Measurements from ENCODE around the gene RTN4RL1.

RTN4RL1 gene

GRCh38 chr17:2060681-2061440 lies 35.7 kb upstream of the RTN4RL1 start:
- Histone ChIP-seq H3K27ac (peak overlapping the region in 11 of 21 experiments; percentile 20 to 72 (median 46)), H3K4me3 (no peak overlapping the region)

- Histone ChIP-seq H3K27ac (peak overlapping the region in 10 of 21 experiments; percentile 10 to 69 (median 36)), H3K4me3 (no peak overlapping the region)
Measured at GRCh38 chr17:2060385-2060658, 35.2 kb upstream of the RTN4RL1 start.

GRCh38 chr17:2059547-2060384 lies 34.6 kb upstream of the RTN4RL1 start:
- H3K4me3 ChIP-seq: peak overlapping the region in 3 of 7 experiments; percentile 7 to 19 (median 15)
- H3K27ac ChIP-seq: peak overlapping the region in 12 of 21 experiments; percentile 11 to 69 (median 44)

DNA sequence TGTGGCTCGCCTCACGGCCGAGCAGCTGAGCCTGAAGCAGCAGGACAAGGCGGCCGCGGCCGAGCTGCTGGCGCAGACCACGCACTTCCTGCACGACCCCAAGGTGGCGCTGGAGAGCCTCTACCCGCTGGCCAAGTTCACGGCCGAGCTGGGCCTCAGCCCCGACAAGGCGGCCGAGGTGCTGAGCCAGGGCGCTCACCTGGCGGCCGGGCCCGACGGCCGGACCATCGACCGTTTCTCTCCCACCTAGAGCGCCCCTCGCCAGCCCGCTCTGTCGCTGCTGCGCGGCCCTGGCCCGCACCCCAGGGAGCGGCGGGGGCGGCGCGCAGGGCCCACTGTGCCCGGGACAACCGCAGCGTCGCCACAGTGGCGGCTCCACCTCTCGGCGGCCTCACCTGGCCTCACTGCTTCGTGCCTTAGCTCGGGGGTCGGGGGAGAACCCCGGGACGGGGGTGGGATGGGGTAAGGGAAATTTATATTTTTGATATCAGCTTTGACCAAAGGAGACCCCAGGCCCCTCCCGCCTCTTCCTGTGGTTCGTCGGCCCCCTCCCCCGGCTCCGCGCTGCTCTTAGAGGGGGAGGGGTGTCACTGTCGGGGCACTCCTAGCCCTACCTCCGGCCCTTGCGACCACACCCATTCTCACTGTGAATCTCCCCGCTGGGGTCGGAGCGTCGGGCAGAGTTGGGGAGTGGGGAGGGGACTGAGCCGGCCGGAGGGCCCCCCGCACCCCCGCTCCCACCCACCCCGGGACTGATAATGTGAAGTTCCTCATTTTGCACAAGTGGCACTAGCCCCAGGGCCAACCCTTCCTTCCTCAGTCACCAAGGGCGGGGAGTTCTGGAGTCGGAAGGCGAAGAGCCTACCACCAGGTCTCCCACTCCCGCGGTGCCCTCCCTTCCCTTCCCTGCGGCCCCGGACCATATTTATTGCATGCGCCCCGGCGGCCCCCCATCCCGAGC lies 33.7 kb upstream of the RTN4RL1 start:
- H3K4me3 ChIP-seq: peak overlapping the region in 4 of 7 experiments; percentile 7 to 19 (median 12)
- H3K27ac ChIP-seq: peak overlapping the region in 13 of 21 experiments; percentile 4 to 94 (median 43)

DNA sequence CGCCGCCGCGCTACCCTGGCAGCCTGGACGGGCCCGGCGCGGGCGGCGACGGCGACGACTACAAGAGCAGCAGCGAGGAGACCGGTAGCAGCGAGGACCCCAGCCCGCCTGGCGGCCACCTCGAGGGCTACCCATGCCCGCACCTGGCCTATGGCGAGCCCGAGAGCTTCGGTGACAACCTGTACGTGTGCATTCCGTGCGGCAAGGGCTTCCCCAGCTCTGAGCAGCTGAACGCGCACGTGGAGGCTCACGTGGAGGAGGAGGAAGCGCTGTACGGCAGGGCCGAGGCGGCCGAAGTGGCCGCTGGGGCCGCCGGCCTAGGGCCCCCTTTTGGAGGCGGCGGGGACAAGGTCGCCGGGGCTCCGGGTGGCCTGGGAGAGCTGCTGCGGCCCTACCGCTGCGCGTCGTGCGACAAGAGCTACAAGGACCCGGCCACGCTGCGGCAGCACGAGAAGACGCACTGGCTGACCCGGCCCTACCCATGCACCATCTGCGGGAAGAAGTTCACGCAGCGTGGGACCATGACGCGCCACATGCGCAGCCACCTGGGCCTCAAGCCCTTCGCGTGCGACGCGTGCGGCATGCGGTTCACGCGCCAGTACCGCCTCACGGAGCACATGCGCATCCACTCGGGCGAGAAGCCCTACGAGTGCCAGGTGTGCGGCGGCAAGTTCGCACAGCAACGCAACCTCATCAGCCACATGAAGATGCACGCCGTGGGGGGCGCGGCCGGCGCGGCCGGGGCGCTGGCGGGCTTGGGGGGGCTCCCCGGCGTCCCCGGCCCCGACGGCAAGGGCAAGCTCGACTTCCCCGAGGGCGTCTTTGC lies 32.8 kb upstream of the RTN4RL1 start:
- Histone ChIP-seq H3K4me3 (peak overlapping the region in 1 of 7 experiments; percentile 15), H3K27ac (peak overlapping the region in 6 of 21 experiments; percentile 22 to 94 (median 86))

DNA sequence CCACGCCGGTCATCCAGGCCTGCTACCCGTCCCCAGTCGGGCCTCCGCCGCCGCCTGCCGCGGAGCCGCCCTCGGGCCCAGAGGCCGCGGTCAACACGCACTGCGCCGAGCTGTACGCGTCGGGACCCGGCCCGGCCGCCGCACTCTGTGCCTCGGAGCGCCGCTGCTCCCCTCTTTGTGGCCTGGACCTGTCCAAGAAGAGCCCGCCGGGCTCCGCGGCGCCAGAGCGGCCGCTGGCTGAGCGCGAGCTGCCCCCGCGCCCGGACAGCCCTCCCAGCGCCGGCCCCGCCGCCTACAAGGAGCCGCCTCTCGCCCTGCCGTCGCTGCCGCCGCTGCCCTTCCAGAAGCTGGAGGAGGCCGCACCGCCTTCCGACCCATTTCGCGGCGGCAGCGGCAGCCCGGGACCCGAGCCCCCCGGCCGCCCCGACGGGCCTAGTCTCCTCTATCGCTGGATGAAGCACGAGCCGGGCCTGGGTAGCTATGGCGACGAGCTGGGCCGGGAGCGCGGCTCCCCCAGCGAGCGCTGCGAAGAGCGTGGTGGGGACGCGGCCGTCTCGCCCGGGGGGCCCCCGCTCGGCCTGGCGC lies 32.1 kb upstream of the RTN4RL1 start:
- H3K4me3 ChIP-seq: peak overlapping the region in 4 of 7 experiments; percentile 56 to 67 (median 58)
- H3K27ac ChIP-seq: peak overlapping the region in 6 of 21 experiments; percentile 29 to 94 (median 86)

DNA sequence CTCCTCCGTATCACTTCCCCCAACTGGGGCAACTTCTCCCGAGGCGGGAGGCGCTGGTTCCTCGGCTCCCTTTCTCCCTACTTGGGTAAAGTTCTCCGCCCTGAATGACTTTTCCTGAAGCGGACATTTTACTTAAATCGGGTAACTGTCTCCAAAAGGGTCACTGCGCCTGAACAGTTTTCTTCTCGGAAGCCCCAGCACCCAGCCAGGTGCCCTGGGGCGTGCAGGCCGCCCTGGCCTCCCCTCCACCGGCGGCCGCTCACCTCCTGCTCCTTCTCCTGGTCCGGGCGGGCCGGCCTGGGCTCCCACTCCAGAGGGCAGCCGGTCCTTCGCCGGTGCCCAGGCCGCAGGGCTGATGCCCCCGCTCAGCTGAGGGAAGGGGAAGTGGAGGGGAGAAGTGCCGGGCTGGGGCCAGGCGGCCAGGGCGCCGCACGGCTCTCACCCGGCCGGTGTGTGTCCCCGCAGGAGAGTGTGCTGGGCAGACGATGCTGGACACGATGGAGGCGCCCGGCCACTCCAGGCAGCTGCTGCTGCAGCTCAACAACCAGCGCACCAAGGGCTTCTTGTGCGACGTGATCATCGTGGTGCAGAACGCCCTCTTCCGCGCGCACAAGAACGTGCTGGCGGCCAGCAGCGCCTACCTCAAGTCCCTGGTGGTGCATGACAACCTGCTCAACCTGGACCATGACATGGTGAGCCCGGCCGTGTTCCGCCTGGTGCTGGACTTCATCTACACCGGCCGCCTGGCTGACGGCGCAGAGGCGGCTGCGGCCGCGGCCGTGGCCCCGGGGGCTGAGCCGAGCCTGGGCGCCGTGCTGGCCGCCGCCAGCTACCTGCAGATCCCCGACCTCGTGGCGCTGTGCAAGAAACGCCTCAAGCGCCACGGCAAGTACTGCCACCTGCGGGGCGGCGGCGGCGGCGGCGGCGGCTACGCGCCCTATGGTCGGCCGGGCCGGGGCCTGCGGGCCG lies 31.4 kb upstream of the RTN4RL1 start:
- peak overlapping the region in 18 of 21 experiments; percentile 8 to 94 (median 84) for H3K27ac ChIP-seq
- peak overlapping the region; percentile 4 to 67 (median 57) for H3K4me3 ChIP-seq

DNA sequence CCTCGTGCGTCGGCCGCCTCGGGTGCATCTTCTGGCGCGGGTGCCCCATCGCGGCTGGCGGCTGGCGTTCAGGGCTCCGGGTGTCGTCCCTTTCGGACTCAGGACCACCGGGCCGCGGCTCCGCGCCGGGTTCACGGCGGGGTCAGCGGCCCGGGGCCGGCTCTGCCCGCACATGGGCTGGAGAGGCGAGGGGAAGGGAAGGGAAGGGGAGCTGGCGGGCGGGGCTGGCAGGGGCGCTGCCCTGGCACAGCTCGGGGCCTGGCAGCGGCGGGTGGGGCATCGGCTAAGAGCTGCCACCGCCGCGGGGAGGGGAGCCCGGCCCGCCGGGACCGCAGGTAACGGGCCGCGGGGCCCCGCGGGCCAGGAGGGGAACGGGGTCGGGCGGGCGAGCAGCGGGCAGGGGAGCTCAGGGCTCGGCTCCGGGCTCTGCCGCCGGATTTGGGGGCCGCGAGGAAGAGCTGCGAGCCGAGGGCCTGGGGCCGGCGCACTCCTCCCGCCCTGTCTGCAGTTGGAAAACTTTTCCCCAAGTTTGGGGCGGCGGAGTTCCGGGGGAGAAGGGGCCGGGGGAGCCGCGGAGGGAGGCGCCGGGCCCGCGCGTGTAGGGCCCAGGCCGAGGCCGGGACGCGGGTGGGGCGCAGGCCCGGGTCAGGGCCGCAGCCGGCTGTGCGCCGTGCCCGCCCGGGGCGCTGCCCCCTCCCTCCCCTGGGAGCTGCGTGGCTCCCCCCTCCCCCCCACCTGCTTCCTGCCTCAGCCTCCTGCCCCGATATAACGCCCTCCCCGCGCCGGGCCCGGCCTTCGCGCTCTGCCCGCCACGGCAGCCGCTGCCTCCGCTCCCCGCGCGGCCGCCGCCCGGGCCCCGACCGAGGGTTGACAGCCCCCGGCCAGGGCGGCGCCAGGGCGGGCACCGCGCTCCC lies 30.4 kb upstream of the RTN4RL1 start:
- H3K4me3 ChIP-seq: peak overlapping the region; percentile 26 to 67 (median 57)
- H3K27ac ChIP-seq: peak overlapping the region; percentile 23 to 94 (median 83)

DNA sequence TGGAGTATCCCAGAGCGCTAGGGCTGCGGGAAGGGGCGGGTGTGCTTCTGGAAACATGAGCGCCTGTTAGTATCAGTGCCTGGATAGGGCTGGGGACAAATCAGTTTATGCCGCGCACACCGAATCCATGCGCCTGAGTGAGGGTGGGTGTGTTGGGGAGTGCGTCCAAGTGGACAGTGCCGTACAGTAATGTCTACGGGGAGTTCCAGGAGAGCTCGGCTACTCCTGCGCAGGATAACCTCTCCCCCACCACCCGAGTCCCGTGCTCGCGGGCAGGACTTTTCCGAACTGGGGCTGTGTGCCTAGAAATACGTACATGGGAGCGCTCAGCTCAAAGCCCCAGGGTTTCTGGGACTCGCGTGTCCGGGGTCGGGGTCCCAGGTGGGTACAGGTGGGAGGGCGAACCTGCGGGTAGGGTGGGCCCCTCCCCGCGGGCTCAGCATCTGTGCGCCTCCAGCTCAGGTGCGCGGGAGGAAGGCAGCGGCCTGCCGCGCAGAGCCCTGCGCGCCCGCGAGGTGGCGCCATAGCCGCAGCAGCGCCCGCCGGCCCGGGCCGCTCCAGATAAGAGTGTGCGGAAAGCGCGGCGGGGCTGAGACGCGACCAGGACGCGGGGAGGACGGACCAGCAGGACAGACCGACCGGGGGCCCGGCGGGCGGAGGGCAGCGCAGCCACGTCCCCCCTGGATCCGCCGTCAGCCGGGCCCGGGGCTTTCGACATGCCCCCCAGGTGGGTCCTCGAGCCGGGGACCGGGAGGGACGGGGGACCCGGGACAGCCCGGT lies 29.6 kb upstream of the RTN4RL1 start, which contains the start of gene HIC1:
Gene HIC1, plus strand, starts transcription at position 592 of the 780 bp plus-strand sequence. CDS start 1,588 bp downstream, outside the sequence.
- Histone ChIP-seq H3K27ac (peak within 1 kb of the TSS; percentile 23 to 94 (median 83)), H3K4me3 (peak within 1 kb of the TSS; percentile 26 to 67 (median 57))

- Histone ChIP-seq H3K4me3 (peak overlapping the region; percentile 26 to 60 (median 56)), H3K27ac (peak overlapping the region in 17 of 21 experiments; percentile 10 to 94 (median 62))
Measured at GRCh38 chr17:2054262-2054511, 29.1 kb upstream of the RTN4RL1 start.

- H3K27ac ChIP-seq: peak overlapping the region in 18 of 21 experiments; percentile 10 to 94 (median 59)
Measured at GRCh38 chr17:2053380-2054261, 28.5 kb upstream of the RTN4RL1 start.

DNA sequence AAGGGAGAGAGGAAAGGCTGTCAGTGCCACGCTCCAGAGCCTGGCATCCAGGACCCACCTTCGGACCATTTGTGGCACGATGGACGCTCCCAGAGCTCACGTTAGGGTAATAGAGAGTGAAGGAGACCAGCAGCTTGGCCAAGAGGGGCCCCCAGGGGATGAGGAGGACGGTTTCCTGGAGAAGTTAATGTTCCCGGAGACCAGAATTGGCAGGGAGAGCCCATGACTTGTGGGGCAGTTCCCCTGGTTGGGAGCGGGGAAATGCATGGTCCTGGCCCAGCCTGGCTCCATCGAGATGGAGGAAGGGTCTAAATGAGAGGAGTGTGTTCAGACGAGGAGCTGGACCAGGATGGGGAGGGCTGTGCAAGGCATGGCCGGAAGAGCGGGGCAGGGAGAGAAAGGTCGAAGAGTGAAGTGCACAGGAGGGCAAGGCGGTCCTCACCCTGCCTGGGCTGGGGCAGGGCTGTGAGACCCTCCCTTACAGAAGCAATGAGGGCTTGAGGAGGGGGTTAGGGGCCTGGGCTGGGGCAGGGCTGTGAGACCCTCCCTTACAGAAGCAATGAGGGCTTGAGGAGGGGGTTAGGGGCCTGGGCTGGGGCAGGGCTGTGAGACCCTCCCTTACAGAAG lies 26.9 kb upstream of the RTN4RL1 start:
- Histone ChIP-seq H3K27ac (peak overlapping the region in 2 of 21 experiments; percentile 25 to 34), H3K4me3 (no peak overlapping the region)

More at GRCh38 chr17:2053380-2054261, 28.5 kb upstream of the RTN4RL1 start:
- peak overlapping the region; percentile 26 to 60 (median 56) for H3K4me3 ChIP-seq

- H3K27ac ChIP-seq: peak overlapping the region in 5 of 21 experiments; percentile 4 to 82 (median 50)
- peak overlapping the region; percentile 27 to 81 (median 68) for H3K4me3 ChIP-seq
Measured at GRCh38 chr17:2051061-2051932, 26.2 kb upstream of the RTN4RL1 start.
